MG63 (cell line): ENCODE results near the gene PLCH1. TPM values are rescaled to one million over a fixed set of nuclear protein-coding genes. Genes with fewer than 3 reads are reported as not detected.

Experiments
- DNase-seq: peaks from one replicate; pipeline ENCODE4 v3.0.0-alpha.2; 2020
- H3K27me3 ChIP-seq: fragments of 250-450 bp; sonication (Bioruptor Pico); 2 replicates; pipeline ENCODE4 v1.5.1; 2020; ENCODE audit warnings: mild to moderate bottlenecking, moderate library complexity
- H3K36me3 ChIP-seq: fragments of 250-450 bp; sonication (Bioruptor Pico); 2 replicates; pipeline ENCODE4 v1.5.1; 2020; ENCODE audit warnings: mild to moderate bottlenecking, moderate library complexity
- H3K4me3 ChIP-seq: fragments of 250-450 bp; sonication (Bioruptor Pico); 2 replicates; pipeline ENCODE4 v1.5.1; 2020; ENCODE audit warnings: mild to moderate bottlenecking, moderate library complexity
- H3K9me3 ChIP-seq: fragments of 250-450 bp; sonication (Bioruptor Pico); 2 replicates; pipeline ENCODE4 v1.5.1; 2020; ENCODE audit warnings: mild to moderate bottlenecking, moderate library complexity
- total RNA-seq: library from RNA; depleted of rRNA; stranded (reverse); fragments of >200 nt; shearing (Covaris generic); gene quantifications from 2 replicates; pipeline ENCODE4 v1.2.3, GENCODE V29; 2014; ENCODE audit warnings: low replicate concordance

The PLCH1 gene
- total RNA-seq, 1 experiment from 2014 or later: not detected

DNA sequence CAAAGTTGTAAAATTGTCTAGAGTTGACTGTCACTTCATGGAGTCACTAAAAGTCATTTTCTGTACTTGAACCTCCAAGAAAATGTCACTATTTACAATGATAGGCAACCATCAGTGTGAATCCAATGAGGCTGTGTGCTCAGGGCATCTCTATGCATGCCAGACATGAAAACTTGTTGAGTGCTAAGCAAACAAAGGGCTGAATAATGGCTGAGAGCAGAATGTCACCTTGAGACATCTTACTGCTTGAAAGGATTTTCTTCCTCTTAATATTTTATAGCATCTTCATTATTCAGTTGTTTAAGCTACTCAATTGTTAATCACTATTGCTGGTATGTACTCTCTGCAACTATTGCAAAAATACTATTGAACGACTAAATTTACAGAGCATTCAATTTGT lies 184.7 kb downstream of the PLCH1 start:
- Histone ChIP-seq H3K27me3 (no peaks in the 10 kb centered on the region), H3K4me3 (no peak overlapping the region), H3K9me3 (no peaks in the 10 kb centered on the region), H3K36me3 (no peaks in the 10 kb centered on the region)
- no peak for DNase-seq

DNA sequence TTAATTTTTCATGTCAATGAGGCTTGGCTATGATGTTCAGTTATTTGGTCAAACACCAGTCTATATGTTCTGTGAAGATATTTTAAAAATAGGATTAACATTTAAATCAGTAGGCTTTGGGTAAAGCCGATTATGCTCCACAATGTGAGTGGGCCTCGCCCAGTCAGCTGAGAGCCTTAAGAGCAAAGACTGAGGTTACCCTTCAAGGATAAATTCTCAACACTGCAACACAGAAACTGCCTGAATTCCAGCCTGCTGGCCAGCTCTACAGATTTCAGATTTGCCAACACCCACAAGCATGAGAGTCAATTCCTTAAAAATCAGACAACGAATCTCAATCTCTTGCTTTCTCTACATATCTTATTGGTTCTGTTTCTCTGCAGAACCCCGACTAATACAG lies 188.3 kb downstream of the PLCH1 start:
- DNase-seq: no peak
- Histone ChIP-seq H3K4me3 (no peak overlapping the region), H3K27me3 (no peaks in the 10 kb centered on the region), H3K36me3 (no peaks in the 10 kb centered on the region), H3K9me3 (no peaks in the 10 kb centered on the region)

DNA sequence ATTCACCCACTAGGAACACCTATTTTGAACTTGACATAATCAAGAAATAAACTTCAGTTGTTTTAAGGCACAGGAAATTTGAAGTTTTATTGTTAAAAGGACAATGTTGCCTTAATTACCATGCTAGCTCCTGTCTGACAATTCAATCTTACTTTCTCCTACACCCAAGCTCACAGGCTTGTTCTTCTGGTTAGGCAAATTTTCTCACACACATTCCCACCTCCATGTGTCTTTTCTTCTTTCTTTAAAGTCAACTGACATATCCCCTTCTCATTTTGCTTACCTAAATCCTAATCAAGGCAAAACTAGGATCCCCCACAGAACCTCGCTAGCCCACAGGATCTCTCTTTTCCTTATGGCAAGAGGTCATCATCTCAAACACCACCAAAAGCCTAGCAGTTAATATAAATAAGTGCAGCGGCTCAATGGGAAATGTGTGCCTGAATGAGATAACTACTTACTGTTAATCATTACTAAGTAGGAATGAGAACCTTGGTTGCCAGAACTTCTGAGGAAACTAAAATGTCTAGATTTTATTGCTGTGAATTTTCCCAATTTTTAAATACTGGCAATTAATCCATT lies 189.3 kb downstream of the PLCH1 start:
- H3K27me3 ChIP-seq: no peaks in the 10 kb centered on the region
- DNase-seq: no peak

DNA sequence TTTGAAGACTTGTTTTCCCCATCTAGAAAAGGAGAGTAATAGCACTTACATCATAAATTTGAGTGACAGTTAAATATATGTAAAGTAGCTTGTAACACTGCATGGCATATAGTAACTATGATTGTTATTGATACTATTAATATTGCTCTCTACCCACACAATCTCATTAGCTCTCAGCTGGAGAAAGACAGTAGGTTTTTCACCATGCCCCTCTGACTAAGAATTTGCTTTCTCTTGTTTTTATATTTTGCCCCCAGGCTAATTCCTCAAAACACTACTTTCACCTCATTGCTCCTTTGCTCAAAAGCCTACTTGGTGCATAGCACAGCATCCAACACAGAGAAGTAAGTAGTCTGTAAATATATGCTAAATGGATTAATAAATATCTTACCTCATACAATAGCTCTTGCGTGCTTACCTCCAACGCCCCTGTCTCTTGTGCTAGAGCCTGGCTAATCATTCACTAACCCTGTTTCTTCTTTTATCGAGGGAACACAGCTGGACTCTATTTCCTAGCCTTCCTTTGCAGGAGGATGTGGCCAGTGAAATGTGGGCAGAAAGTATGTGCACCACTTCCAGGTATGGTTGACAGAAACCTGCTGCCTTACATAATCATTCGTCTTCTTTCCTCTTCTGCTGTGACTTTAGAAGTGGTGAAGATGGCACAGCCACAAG lies 190.0 kb downstream of the PLCH1 start:
- no peaks in the 10 kb centered on the region for H3K36me3 ChIP-seq
- H3K9me3 ChIP-seq: no peaks in the 10 kb centered on the region
- no peak for DNase-seq
- no peak overlapping the region for H3K4me3 ChIP-seq
- H3K27me3 ChIP-seq: no peaks in the 10 kb centered on the region

More for the DNA sequence above, 189.3 kb downstream of the PLCH1 start:
- H3K9me3 ChIP-seq: no peaks in the 10 kb centered on the region
- no peak overlapping the region for H3K4me3 ChIP-seq
- H3K36me3 ChIP-seq: no peaks in the 10 kb centered on the region

DNA sequence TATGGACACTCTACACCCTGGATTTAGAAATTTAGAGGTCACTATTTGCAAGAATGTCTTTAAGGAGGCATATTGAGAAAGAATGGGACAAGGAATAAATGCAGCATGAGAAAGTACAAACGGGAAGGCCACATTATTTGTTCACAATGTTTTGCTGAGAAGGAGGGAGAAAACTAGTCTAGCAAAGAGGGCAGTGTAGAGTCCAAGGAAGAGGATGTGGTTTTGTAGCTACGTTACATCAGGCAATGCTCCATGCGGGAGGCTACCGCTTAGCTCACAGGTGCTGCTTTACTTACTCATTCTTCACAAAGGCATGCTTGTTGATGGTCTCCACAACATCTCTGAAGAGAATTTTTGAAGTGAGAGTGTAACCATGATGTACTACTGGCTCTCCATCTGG lies 191.1 kb downstream of the PLCH1 start:
- no peak for DNase-seq
- Histone ChIP-seq H3K4me3 (no peak overlapping the region), H3K36me3 (no peaks in the 10 kb centered on the region), H3K9me3 (no peaks in the 10 kb centered on the region), H3K27me3 (no peaks in the 10 kb centered on the region)

DNA sequence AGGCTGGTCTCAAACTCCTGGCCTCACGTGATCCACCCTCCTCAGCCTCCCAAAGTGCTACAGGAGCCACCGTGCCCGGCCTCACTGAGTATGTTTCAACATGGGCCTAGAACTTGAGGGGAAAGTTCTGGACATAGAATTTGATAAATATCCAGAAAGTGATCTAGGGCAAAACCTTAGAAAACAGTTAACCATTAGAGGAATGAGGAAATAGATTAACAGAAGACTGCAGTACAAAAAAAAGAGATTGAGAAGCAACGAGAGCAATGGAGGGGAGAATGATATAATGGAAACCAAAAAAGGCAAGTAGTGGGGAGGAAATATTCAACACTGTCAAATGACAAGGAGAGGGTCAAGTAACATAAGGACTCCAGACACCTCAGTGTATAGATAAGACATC lies 191.5 kb downstream of the PLCH1 start:
- H3K9me3 ChIP-seq: no peaks in the 10 kb centered on the region
- H3K36me3 ChIP-seq: no peaks in the 10 kb centered on the region
- no peaks in the 10 kb centered on the region for H3K27me3 ChIP-seq
- no peak overlapping the region for H3K4me3 ChIP-seq
- no peak for DNase-seq

DNA sequence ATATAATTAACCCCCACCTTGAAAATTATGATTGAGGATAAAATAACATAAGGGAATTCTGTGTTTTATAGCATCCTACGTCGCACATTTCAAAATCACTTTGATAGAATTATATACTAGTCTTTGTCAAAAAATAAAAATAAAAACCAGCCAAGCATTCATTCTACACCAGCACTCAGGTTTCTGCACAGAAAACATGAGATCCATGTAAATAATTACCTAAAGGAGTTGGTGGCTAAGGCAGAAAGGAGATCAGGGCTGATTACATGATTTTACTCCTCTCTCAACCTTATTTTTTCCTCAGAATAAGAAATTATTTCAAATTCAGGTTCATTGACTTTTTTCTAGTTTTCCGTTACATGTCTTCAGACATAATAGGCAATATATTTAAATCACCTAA lies 194.5 kb downstream of the PLCH1 start:
- Histone ChIP-seq H3K4me3 (no peak overlapping the region), H3K9me3 (no peaks in the 10 kb centered on the region), H3K36me3 (no peaks in the 10 kb centered on the region), H3K27me3 (no peaks in the 10 kb centered on the region)
- DNase-seq: no peak

DNA sequence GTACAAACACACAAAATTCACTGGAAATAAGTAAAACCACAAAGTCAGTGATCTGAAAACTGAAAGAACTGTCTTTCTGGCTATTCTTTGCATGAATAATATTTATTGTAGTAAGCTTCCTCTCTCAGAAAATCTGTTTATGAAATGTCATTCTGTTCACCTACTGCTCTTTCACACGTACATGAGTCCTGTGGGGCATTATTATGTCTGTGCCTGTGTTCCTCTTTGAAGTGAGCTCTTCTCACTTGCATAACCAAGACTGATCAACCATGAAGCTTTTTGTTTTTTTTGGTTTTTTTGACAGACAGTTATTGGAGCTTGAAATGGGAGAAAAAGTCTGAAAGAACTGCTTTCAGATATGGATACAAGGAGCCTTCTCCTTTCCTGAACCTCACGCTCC lies 195.8 kb downstream of the PLCH1 start:
- Histone ChIP-seq H3K36me3 (no peaks in the 10 kb centered on the region), H3K27me3 (no peaks in the 10 kb centered on the region), H3K4me3 (no peak overlapping the region), H3K9me3 (no peaks in the 10 kb centered on the region)
- no peak for DNase-seq

DNA sequence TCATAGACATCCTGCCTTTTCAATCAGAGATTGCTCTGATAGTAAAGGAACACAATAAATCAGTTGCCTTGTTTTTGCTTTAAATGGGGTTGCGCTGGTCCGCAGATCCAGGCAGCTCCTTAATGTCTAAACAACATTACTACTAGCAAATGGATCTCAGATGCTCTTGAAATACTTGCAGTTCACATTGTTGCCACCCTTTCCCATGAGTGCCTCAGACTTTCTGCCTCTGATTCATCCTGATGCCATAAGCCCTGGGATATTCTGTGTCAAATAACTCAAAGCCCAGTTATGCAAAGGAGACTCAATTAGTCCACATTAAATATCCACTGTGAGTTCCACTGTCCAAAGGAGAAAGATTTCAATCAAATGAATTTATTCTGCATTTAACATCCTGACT lies 196.7 kb downstream of the PLCH1 start:
- Histone ChIP-seq H3K4me3 (no peak overlapping the region), H3K9me3 (no peaks in the 10 kb centered on the region), H3K36me3 (no peaks in the 10 kb centered on the region), H3K27me3 (no peaks in the 10 kb centered on the region)
- no peak for DNase-seq

DNA sequence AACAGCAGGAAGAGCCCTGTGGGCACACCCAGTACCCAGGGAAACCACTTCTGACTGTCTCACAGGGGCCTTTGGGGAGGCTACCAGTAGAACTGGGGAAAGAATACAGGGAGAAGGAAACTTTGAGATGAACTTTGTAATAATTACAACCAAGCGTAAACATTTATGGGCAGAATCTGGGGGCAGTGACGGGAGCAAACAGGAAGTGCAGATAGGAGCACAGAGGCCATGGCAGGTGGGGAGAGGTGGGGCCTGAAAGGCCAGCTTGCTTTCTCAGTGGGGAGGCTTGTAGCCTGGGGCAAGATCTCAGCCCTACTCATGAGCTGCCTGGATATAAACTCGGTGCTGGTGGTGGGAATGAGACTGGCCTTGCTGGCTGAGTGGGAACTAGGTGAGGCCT lies 209.8 kb downstream of the PLCH1 start:
- H3K36me3 ChIP-seq: no peaks in the 10 kb centered on the region
- no peak for DNase-seq
- H3K27me3 ChIP-seq: no peaks in the 10 kb centered on the region
- no peak overlapping the region for H3K4me3 ChIP-seq
- H3K9me3 ChIP-seq: peaks cover 9% of the 10 kb centered on the region

DNA sequence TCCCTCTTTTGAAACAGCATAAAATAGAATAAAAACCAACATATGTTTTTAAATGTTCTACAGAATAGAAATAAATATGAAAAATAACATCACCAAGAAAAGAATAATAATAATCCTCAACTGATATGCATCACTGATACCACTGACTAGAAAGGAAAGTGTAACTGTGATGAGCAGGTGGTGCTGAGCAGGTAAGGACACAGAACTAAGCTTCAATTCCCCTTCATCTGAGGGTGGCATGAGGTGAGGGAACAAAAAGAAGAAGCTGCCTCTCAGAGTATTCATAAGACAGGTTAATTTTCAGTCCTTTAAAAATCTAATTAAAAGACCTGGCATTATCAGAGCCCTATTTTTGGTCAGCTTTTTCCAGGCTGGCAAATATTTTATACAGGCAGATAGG lies 216.3 kb downstream of the PLCH1 start:
- Histone ChIP-seq H3K4me3 (no peak overlapping the region), H3K9me3 (peaks cover 4% of the 10 kb centered on the region), H3K36me3 (no peaks in the 10 kb centered on the region), H3K27me3 (no peaks in the 10 kb centered on the region)
- DNase-seq: no peak

DNA sequence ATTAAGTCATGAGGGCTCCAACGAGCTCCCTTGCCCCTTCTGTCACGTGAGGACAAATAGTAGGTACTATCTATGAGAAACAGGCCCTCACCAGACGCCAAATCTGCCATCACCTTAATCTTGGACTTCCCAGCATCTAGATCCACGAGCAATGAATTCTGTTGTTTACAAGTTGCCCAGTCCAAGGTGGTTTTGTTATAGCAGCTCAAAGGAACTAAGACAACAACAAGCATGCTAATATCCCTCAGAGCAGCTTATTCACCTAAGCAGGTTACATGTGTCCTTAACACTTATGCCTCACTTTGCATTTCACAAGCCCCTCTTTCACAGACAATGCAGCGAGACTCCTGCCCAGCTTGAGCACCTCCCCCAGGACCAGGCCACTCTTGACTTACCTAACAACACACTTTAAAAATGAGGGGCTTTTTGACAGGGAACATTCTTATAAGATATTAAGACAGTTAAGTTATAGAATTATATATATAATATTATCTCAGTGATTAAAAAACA lies 219.5 kb downstream of the PLCH1 start:
- Histone ChIP-seq H3K36me3 (no peaks in the 10 kb centered on the region), H3K9me3 (no peaks in the 10 kb centered on the region; the same call in 1 of the 2 replicates), H3K4me3 (no peak overlapping the region), H3K27me3 (no peaks in the 10 kb centered on the region)
- no peak for DNase-seq

DNA sequence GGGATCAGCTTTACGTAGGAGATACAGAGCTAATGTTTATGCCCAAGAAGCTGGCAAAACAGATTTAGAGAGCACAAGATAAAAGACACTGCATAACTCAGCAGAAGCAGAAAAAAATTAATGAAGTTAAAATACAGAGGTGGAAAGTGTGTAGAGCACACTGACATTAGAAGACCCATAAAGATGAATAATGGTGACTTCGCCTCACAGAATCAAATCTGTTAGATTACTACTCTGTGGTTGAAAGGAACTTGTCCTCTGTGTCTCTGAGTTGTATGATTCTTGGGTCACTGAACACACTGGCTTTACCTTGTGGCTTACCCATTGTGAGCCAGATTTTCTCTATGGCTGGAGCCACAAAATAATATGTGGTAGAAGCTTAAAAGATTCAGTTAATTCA lies 224.4 kb downstream of the PLCH1 start:
- Histone ChIP-seq H3K4me3 (no peak overlapping the region), H3K27me3 (no peaks in the 10 kb centered on the region), H3K36me3 (no peaks in the 10 kb centered on the region), H3K9me3 (no peaks in the 10 kb centered on the region)
- no peak for DNase-seq

DNA sequence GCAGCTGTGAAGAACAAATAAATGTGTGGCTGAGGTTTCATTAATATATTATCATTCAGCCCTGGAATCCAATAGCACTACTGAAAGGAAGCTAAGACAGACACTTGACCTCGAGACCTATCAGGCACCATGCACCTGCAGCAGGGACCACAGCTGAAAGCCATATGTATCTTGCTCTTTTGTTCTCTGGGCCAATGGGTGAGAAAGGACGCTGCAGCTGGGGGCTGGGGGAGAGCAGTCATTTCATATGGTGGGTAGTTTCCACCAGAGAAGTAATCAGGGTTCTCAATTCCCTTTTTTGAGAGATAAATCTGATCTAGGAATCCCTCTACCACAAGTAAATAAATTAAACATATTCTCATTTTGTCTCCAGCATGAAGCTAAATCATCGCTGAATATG lies 225.8 kb downstream of the PLCH1 start:
- no peaks in the 10 kb centered on the region for H3K9me3 ChIP-seq
- DNase-seq: no peak
- no peak overlapping the region for H3K4me3 ChIP-seq
- no peaks in the 10 kb centered on the region for H3K36me3 ChIP-seq
- H3K27me3 ChIP-seq: no peaks in the 10 kb centered on the region

DNA sequence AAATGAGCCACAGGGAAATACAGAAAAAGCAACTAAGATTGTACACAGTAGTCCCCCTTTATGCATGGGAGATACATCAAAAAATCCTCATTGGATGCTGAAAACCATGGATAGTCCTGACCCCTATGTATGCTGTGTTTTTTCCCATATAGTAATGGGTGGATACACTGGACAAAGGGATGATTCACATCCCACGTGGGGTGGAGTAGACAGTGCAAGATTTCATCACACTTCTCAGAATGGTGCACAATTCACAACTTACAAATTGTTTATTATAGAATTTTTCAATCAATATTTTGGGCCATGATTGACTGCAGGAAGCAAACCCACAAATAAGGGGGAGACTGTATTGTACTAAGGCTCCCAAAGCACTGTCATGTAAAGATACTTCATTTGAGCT lies 227.0 kb downstream of the PLCH1 start:
- H3K27me3 ChIP-seq: no peaks in the 10 kb centered on the region
- no peaks in the 10 kb centered on the region for H3K36me3 ChIP-seq
- no peak for DNase-seq

DNA sequence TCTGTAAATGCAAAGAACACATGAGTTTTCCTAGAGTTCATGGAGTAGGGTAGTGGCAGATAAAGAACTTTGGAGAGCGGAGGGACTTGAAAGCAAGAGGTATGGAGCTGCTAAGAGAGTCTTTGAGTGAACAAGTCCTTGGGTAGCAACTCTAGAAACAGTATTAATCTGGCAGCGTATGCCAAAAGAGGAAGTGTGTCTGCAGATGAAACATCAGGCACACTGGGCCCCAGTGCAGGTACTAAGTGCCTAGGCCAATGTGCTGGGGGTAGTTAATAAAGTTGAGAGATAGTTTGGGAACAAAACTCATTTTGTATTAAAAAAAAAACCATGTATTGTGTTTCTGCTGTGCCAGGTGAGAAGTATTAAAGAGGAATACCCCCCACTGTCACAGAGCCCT lies 228.4 kb downstream of the PLCH1 start:
- no peaks in the 10 kb centered on the region for H3K27me3 ChIP-seq
- DNase-seq: no peak

More for the DNA sequence above, 227.0 kb downstream of the PLCH1 start:
- H3K9me3 ChIP-seq: no peaks in the 10 kb centered on the region
- H3K4me3 ChIP-seq: no peak overlapping the region

DNA sequence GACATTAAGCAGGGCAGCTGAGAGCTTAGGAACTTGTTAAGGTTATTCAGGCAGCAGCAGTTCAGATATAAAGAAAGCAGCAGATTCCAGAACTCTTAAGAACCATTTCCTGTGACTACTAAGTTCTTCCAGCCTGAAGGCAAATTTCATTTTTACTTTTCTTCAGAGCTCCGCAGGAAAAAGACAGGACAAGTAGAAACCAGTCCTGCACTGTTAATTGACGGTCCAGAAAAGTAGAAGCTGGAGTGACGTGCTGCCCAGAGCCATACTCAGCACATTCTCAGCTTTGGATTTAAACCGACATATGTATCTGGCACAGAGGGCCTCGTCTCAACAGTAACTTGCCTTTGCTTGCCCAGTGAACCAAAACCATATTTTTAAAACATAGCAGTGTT lies 232.0 kb downstream of the PLCH1 start:
- Histone ChIP-seq H3K9me3 (no peaks in the 10 kb centered on the region), H3K27me3 (no peaks in the 10 kb centered on the region), H3K4me3 (no peak overlapping the region), H3K36me3 (no peaks in the 10 kb centered on the region)
- DNase-seq: no peak

More for the DNA sequence above, 228.4 kb downstream of the PLCH1 start:
- no peaks in the 10 kb centered on the region for H3K36me3 ChIP-seq
- H3K9me3 ChIP-seq: no peaks in the 10 kb centered on the region
- no peak overlapping the region for H3K4me3 ChIP-seq

DNA sequence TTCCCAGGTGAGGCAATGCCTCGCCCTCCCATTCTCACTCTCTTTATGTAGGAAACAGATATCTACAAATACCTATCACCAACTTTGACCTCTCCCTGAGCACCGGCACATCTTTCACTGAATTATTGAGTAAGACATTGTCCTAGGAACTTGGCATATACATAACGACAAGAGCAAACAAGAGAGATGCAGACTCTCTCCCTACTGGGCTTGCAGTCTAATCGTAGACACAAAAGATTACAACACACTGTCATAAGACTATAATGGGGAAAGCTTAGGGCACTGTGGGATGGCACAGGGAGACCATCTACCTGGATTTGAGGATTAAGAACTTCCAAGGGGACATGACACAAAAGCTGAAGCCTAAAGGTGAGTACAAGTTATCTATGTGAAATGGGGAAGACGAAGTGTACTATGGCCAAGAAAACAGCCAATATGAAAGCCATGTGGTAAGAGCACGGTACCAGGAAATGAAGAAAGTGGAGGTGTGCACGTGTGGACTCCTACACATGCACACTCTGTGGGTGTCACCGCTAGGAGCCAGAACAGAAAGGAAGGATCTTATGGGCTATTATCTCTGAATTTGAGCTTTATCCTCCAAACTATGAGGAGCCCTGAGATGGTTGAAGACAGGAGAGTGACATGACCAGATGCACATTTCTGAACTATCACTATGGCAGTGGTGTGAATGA lies 232.6 kb downstream of the PLCH1 start:
- Histone ChIP-seq H3K27me3 (no peaks in the 10 kb centered on the region), H3K9me3 (no peaks in the 10 kb centered on the region), H3K4me3 (no peak overlapping the region), H3K36me3 (no peaks in the 10 kb centered on the region)
- DNase-seq: no peak
